Measurements from ENCODE around the gene DCUN1D2.
"Not testable (repeated sequence)": the region's sequence is repeated elsewhere in the genome, so short reads cannot be mapped to it uniquely, and the experiment has no call there.

Gene DCUN1D2

GRCh38 chr13:113443991-113444390, 46.5 kb downstream of the DCUN1D2 start:
- H3K4me1 ChIP-seq (ENCODE audit: control insufficient read depth, insufficient read depth, low read length), result peaks cover 3% of the 10 kb centered on the region
- no peak overlapping the region for H3K4me3 ChIP-seq (ENCODE audit: low read length in 2 of 2)
- H3K9ac ChIP-seq (ENCODE audit: low read length in 2 of 2), result no peak overlapping the region
- no peaks in the 10 kb centered on the region for H3K9me3 ChIP-seq (ENCODE audit: control insufficient read depth in 2 of 2, low read length in 2 of 2)
- no peaks in the 10 kb centered on the region for H3K27me3 ChIP-seq (ENCODE audit: control insufficient read depth in 1 of 2, insufficient read depth in 2 of 2, low read length in 2 of 2)
- H3K27ac ChIP-seq (ENCODE audit: low read length), result no peak overlapping the region
- peaks cover 7 to 8% of the 10 kb centered on the region in 2 donors for H3K36me3 ChIP-seq (ENCODE audit: control insufficient read depth in 2 of 2, insufficient read depth in 2 of 2, low read length in 2 of 2)

GRCh38 chr13:113442985-113443362, 47.5 kb downstream of the DCUN1D2 start:
- Histone ChIP-seq H3K27me3 (ENCODE audit: control insufficient read depth in 1 of 2, insufficient read depth in 2 of 2, low read length in 2 of 2) (no peaks in the 10 kb centered on the region), H3K36me3 (ENCODE audit: control insufficient read depth in 2 of 2, insufficient read depth in 2 of 2, low read length in 2 of 2) (peaks cover 7 to 8% of the 10 kb centered on the region in 2 donors), H3K9me3 (ENCODE audit: control insufficient read depth in 2 of 2, low read length in 2 of 2) (no peaks in the 10 kb centered on the region), H3K27ac (ENCODE audit: low read length) (no peak overlapping the region), H3K4me1 (ENCODE audit: control insufficient read depth, insufficient read depth, low read length) (no peaks in the 10 kb centered on the region), H3K4me3 (ENCODE audit: low read length in 2 of 2) (no peak overlapping the region), H3K9ac (ENCODE audit: low read length in 2 of 2) (no peak overlapping the region)

- Histone ChIP-seq H3K4me1 (ENCODE audit: control insufficient read depth, insufficient read depth, low read length) (peaks cover under 1% of the 10 kb centered on the region), H3K4me3 (ENCODE audit: low read length in 2 of 2) (no peak overlapping the region), H3K36me3 (ENCODE audit: control insufficient read depth in 2 of 2, insufficient read depth in 2 of 2, low read length in 2 of 2) (peaks cover 6 to 7% of the 10 kb centered on the region in 2 donors), H3K9me3 (ENCODE audit: control insufficient read depth in 2 of 2, low read length in 2 of 2) (no peaks in the 10 kb centered on the region), H3K27me3 (ENCODE audit: control insufficient read depth in 1 of 2, insufficient read depth in 2 of 2, low read length in 2 of 2) (no peaks in the 10 kb centered on the region), H3K9ac (ENCODE audit: low read length in 2 of 2) (no peak overlapping the region), H3K27ac (ENCODE audit: low read length) (no peak overlapping the region)
Measured at GRCh38 chr13:113442354-113442984, 48.0 kb downstream of the DCUN1D2 start.

DNA sequence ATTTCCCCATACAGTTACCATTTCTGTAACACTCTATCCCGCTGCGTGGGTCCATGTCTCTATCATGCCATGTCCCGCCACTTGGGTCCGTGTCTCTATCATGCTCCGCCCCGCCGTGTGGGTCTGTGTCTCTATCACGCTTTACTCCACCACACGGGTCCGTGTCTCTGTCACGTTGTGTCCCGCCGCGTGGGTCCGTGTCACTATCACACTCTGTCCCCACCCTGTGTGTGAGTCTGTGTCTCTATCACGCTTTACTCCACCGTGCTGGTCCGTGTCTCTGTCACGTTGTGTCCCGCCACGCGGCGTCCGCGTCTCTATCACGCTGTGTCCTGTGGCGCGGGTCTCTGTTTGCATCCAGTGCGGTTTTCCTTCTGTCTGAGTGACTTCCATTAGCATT, 48.9 kb downstream of the DCUN1D2 start:
- H3K27ac ChIP-seq (ENCODE audit: low read length), result no peak overlapping the region
- H3K4me3 ChIP-seq (ENCODE audit: low read length in 2 of 2), result no peak overlapping the region
- no peaks in the 10 kb centered on the region for H3K27me3 ChIP-seq (ENCODE audit: control insufficient read depth in 1 of 2, insufficient read depth in 2 of 2, low read length in 2 of 2)
- peaks cover 5% of the 10 kb centered on the region for H3K4me1 ChIP-seq (ENCODE audit: control insufficient read depth, insufficient read depth, low read length)
- H3K9me3 ChIP-seq (ENCODE audit: control insufficient read depth in 2 of 2, low read length in 2 of 2), result no peaks in the 10 kb centered on the region
- no peak overlapping the region for H3K9ac ChIP-seq (ENCODE audit: low read length in 2 of 2)
- peaks cover 3 to 7% of the 10 kb centered on the region in 2 donors for H3K36me3 ChIP-seq (ENCODE audit: control insufficient read depth in 2 of 2, insufficient read depth in 2 of 2, low read length in 2 of 2)

GRCh38 chr13:113437408-113438010, 53.0 kb downstream of the DCUN1D2 start:
- Histone ChIP-seq H3K27me3 (ENCODE audit: control insufficient read depth in 1 of 2, insufficient read depth in 2 of 2, low read length in 2 of 2) (no peaks in the 10 kb centered on the region), H3K4me3 (ENCODE audit: low read length in 2 of 2) (peak overlapping the region; percentile 22 to 29), H3K36me3 (ENCODE audit: control insufficient read depth in 2 of 2, insufficient read depth in 2 of 2, low read length in 2 of 2) (peaks cover 3 to 6% of the 10 kb centered on the region in 2 donors), H3K9ac (ENCODE audit: low read length in 2 of 2) (peak overlapping the region in 1 of 2 donors; percentile 15), H3K4me1 (ENCODE audit: control insufficient read depth, insufficient read depth, low read length) (peaks cover 5% of the 10 kb centered on the region), H3K9me3 (ENCODE audit: control insufficient read depth in 2 of 2, low read length in 2 of 2) (no peaks in the 10 kb centered on the region), H3K27ac (ENCODE audit: low read length) (peak overlapping the region; percentile 46)

DNA sequence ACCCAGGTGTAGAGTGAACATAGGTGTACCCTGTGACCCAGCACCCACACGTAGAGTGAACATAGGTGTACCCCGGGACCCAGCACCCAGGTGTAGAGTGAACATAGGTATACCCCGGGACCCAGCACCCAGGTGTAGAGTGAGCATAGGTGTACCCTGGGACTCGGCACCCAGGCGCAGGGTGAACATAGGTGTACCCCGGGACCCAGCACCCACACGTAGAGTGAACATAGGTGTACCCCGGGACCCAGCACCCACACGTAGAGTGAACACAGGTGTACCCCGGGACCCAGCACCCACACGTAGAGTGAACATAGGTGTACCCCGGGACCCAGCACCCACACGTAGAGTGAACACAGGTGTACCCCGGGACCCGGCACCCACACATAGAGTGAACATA, 53.6 kb downstream of the DCUN1D2 start:
- not testable (repeated sequence) for H3K9me3 ChIP-seq (ENCODE audit: control insufficient read depth in 2 of 2, low read length in 2 of 2); H3K4me1 ChIP-seq (ENCODE audit: control insufficient read depth, insufficient read depth, low read length); H3K4me3 ChIP-seq (ENCODE audit: low read length in 2 of 2); H3K9ac ChIP-seq (ENCODE audit: low read length in 2 of 2); H3K36me3 ChIP-seq (ENCODE audit: control insufficient read depth in 2 of 2, insufficient read depth in 2 of 2, low read length in 2 of 2); H3K27me3 ChIP-seq (ENCODE audit: control insufficient read depth in 1 of 2, insufficient read depth in 2 of 2, low read length in 2 of 2)
- H3K27ac ChIP-seq (ENCODE audit: low read length), result peak overlapping the region; percentile 46

GRCh38 chr13:113435907-113436306, 54.6 kb downstream of the DCUN1D2 start:
- not testable (repeated sequence) for H3K27ac ChIP-seq (ENCODE audit: low read length); H3K9me3 ChIP-seq (ENCODE audit: control insufficient read depth in 2 of 2, low read length in 2 of 2); H3K36me3 ChIP-seq (ENCODE audit: control insufficient read depth in 2 of 2, insufficient read depth in 2 of 2, low read length in 2 of 2); H3K27me3 ChIP-seq (ENCODE audit: control insufficient read depth in 1 of 2, insufficient read depth in 2 of 2, low read length in 2 of 2); H3K9ac ChIP-seq (ENCODE audit: low read length in 2 of 2); H3K4me1 ChIP-seq (ENCODE audit: control insufficient read depth, insufficient read depth, low read length); H3K4me3 ChIP-seq (ENCODE audit: low read length in 2 of 2)

- Histone ChIP-seq H3K9ac (ENCODE audit: low read length in 2 of 2) (no peak overlapping the region), H3K27me3 (ENCODE audit: control insufficient read depth in 1 of 2, insufficient read depth in 2 of 2, low read length in 2 of 2) (no peaks in the 10 kb centered on the region), H3K27ac (ENCODE audit: low read length) (no peak overlapping the region), H3K4me3 (ENCODE audit: low read length in 2 of 2) (no peak overlapping the region), H3K36me3 (ENCODE audit: control insufficient read depth in 2 of 2, insufficient read depth in 2 of 2, low read length in 2 of 2) (peaks cover 0 to 2% of the 10 kb centered on the region in 2 donors), H3K9me3 (ENCODE audit: control insufficient read depth in 2 of 2, low read length in 2 of 2) (no peaks in the 10 kb centered on the region), H3K4me1 (ENCODE audit: control insufficient read depth, insufficient read depth, low read length) (peaks cover 5% of the 10 kb centered on the region)
Measured at GRCh38 chr13:113433391-113433916, 57.1 kb downstream of the DCUN1D2 start.

GRCh38 chr13:113432506-113433270, 57.8 kb downstream of the DCUN1D2 start:
- no peak overlapping the region for H3K4me3 ChIP-seq (ENCODE audit: low read length in 2 of 2)
- H3K27ac ChIP-seq (ENCODE audit: low read length), result no peak overlapping the region
- peaks cover 0 to 2% of the 10 kb centered on the region in 2 donors for H3K36me3 ChIP-seq (ENCODE audit: control insufficient read depth in 2 of 2, insufficient read depth in 2 of 2, low read length in 2 of 2)
- H3K27me3 ChIP-seq (ENCODE audit: control insufficient read depth in 1 of 2, insufficient read depth in 2 of 2, low read length in 2 of 2), result no peaks in the 10 kb centered on the region
- H3K9me3 ChIP-seq (ENCODE audit: control insufficient read depth in 2 of 2, low read length in 2 of 2), result no peaks in the 10 kb centered on the region
- H3K4me1 ChIP-seq (ENCODE audit: control insufficient read depth, insufficient read depth, low read length), result peaks cover 5% of the 10 kb centered on the region
- no peak overlapping the region for H3K9ac ChIP-seq (ENCODE audit: low read length in 2 of 2)

GRCh38 chr13:113431171-113431570, 59.3 kb downstream of the DCUN1D2 start:
- no peak overlapping the region for H3K9ac ChIP-seq (ENCODE audit: low read length in 2 of 2)
- H3K4me3 ChIP-seq (ENCODE audit: low read length in 2 of 2), result no peak overlapping the region
- H3K9me3 ChIP-seq (ENCODE audit: control insufficient read depth in 2 of 2, low read length in 2 of 2), result no peaks in the 10 kb centered on the region
- H3K27me3 ChIP-seq (ENCODE audit: control insufficient read depth in 1 of 2, insufficient read depth in 2 of 2, low read length in 2 of 2), result no peaks in the 10 kb centered on the region
- peaks cover 0 to 2% of the 10 kb centered on the region in 2 donors for H3K36me3 ChIP-seq (ENCODE audit: control insufficient read depth in 2 of 2, insufficient read depth in 2 of 2, low read length in 2 of 2)
- no peaks in the 10 kb centered on the region for H3K4me1 ChIP-seq (ENCODE audit: control insufficient read depth, insufficient read depth, low read length)
- H3K27ac ChIP-seq (ENCODE audit: low read length), result no peak overlapping the region

Data from stomach smooth muscle (tissue), 2 donors.